ENCODE results near the gene ZNF341. TPM values are rescaled to one million over a fixed set of nuclear protein-coding genes. Genes with fewer than 3 reads are reported as not detected.

The ZNF341 gene
- total and polyA plus RNA-seq, 2 of the 8 experiments (the other 6 are each of a cell fraction or from before 2014, with no cell fraction given): 5.8 to 6.4 TPM

DNA sequence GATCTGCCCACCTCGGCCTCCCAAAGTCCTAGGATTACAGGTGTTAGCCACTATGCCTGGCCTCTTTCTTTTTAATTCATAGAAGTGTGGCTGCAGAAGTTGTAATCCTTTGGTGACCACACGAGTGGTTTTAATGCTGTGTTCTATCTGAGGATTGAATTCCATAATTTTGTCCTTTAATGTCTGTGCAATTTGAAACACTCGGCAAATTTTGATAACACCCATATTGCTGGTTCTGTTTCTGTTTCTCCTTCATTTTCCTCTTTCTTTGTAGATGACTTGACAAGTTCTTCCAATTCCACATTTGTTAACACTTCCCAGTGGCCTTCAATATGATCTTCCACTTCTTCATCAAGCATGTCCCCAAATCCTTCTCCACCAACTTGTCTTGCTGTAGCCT is 76.6 kb downstream of the ZNF341 start:
- WGBS, 2 experiments (ENCODE audit: extremely low coverage in 1 of 2, insufficient coverage in 1 of 2, insufficient read length in 1 of 2, insufficient replicate concordance in 2 of 2, low coverage in 1 of 2, low lambda C conversion rate in 2 of 2, missing lambda C conversion rate in 1 of 2): 95% methylated on average over 3 of the region's 3 CpGs; no CpG with 5 or more reads in 1 of the 2 experiments
- Histone ChIP-seq H2BK15ac (ENCODE audit: low read length) (no peak overlapping the region), H3K4me2 (ENCODE audit: insufficient read depth in 1 of 2, low read depth in 2 of 2, low read length in 2 of 2) (no peak overlapping the region), H3K56ac (replicated peaks; ENCODE audit: insufficient read length, low read depth, low read length) (no peak overlapping the region), H3K9ac (replicated peaks in 1 of 4; ENCODE audit: extremely low read depth in 1 of 4, low read depth in 3 of 4, low read length in 3 of 4) (no peak overlapping the region), H2BK12ac (ENCODE audit: low read depth, low read length) (no peak overlapping the region), H3K23me2 (ENCODE audit: low read depth, low read length) (peaks cover 9% of the 10 kb centered on the region), H4K91ac (replicated peaks; ENCODE audit: insufficient read length, low read length) (no peak overlapping the region), H3K27ac (ENCODE audit: low read depth, low read length) (no peak overlapping the region), H2BK120ac (replicated peaks; ENCODE audit: low read depth, low read length) (no peak overlapping the region), H3K9me3 (ENCODE audit: insufficient read depth in 2 of 2, low read depth in 1 of 2, low read length in 1 of 2) (no peaks in the 10 kb centered on the region), H2BK20ac (ENCODE audit: low read length) (no peak overlapping the region), H2BK5ac (ENCODE audit: low read depth, low read length) (no peak overlapping the region), H3K36me3 (ENCODE audit: control insufficient read depth in 2 of 4, insufficient read depth in 4 of 4, low read length in 3 of 4) (no peaks in the 10 kb centered on the region), H4K8ac (ENCODE audit: extremely low read depth, insufficient read depth, low read length) (no peak overlapping the region), H3K4me3 (ENCODE audit: extremely low read depth in 1 of 4, insufficient read depth in 2 of 4, low read depth in 3 of 4, low read length in 4 of 4) (no peak overlapping the region), H2AFZ (ENCODE audit: low read length) (no peak overlapping the region), H4K20me1 (replicated peaks in 1 of 2; ENCODE audit: control insufficient read depth in 1 of 2, insufficient read depth in 2 of 2, low read length in 2 of 2) (peaks cover 5 to 7% of the 10 kb centered on the region in 2 experiments), H3K4me1 (replicated peaks in 1 of 4; ENCODE audit: control insufficient read depth in 3 of 4, insufficient read depth in 4 of 4, low read length in 3 of 4) (peaks cover 3 to 7% (median 6%) of the 10 kb centered on the region in 4 experiments; a peak in 6 of 7 replicates), H3K14ac (ENCODE audit: insufficient read length) (no peak overlapping the region), H4K5ac (ENCODE audit: insufficient read length, low read depth, low read length) (no peak overlapping the region), H2AK5ac (ENCODE audit: low read depth, low read length) (no peak overlapping the region), H3K79me2 (ENCODE audit: control insufficient read depth in 1 of 2, insufficient read depth in 2 of 2, low read length in 2 of 2) (peaks cover 11 to 21% of the 10 kb centered on the region in 2 experiments; a peak in 3 of 4 replicates), H3K27me3 (replicated peaks in 1 of 4; ENCODE audit: control insufficient read depth in 3 of 4, extremely low read depth in 1 of 4, insufficient read depth in 3 of 4, low read length in 3 of 4) (peaks cover 0 to 3% (median 0%) of the 10 kb centered on the region in 4 experiments; a peak in 1 of 7 replicates), H3K18ac (ENCODE audit: extremely low read depth, low read length) (no peak overlapping the region), H3K23ac (ENCODE audit: insufficient read length) (no peak overlapping the region), H3K4ac (replicated peaks; ENCODE audit: insufficient read length, low read depth, low read length) (no peak overlapping the region), H3K79me1 (ENCODE audit: low read depth, low read length) (peaks cover 3% of the 10 kb centered on the region)
- ChIA-PET POLR2A (ENCODE audit: partially characterized antibody) (interaction anchor here (0.8 kb wide), 1 partner anchor 54 kb away, joined by 3 read pairs; no protein-coding TSS in a partner anchor), CTCF (ENCODE audit: partially characterized antibody) (interaction anchor here (0.7 kb wide), 1 partner anchor 504 kb away, joined by 3 read pairs; no protein-coding TSS in a partner anchor)
- DNase-seq (ENCODE audit: low read depth in 1 of 2, low spot score in 2 of 2): no peak
- no peak for FAIRE-seq
- no peak for TF ChIP-seq BCL11A (IDR thresholded peaks at IDR 0.05; ENCODE audit: low read depth in 2 of 2, low read length in 2 of 2)
- TF ChIP-seq SIRT6 (IDR thresholded peaks at IDR 0.05; ENCODE audit: low read length): no peak
- TF ChIP-seq MAX (IDR thresholded peaks at IDR 0.05): no peak
- no peak for TF ChIP-seq HDAC6 (IDR thresholded peaks at IDR 0.05; ENCODE audit: low read depth, low read length)
- TF ChIP-seq SP2 (IDR thresholded peaks at IDR 0.05; ENCODE audit: low read length): no peak
- no peak for TF ChIP-seq SIX5 (IDR thresholded peaks at IDR 0.05; ENCODE audit: low read depth, low read length)
- TF ChIP-seq CBX5 (IDR thresholded peaks at IDR 0.05; ENCODE audit: low read depth, low read length): no peak
- no peak for TF ChIP-seq POLR2A (IDR thresholded peaks at IDR 0.05; ENCODE audit: control extremely low read depth in 1 of 2, low read depth in 2 of 2, low read length in 2 of 2)
- no peak for TF ChIP-seq TCF12 (IDR thresholded peaks at IDR 0.05; ENCODE audit: low read depth, low read length)
- TF ChIP-seq BACH1 (IDR thresholded peaks at IDR 0.05; ENCODE audit: low read length): no peak
- no peak for TF ChIP-seq NRF1 (IDR thresholded peaks at IDR 0.05; ENCODE audit: low read depth, low read length)
- TF ChIP-seq, protein P1, sequence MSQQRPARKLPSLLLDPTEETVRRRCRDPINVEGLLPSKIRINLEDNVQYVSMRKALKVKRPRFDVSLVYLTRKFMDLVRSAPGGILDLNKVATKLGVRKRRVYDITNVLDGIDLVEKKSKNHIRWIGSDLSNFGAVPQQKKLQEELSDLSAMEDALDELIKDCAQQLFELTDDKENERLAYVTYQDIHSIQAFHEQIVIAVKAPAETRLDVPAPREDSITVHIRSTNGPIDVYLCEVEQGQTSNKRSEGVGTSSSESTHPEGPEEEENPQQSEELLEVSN (IDR thresholded peaks at IDR 0.05): no peak
- TF ChIP-seq SUZ12 (IDR thresholded peaks at IDR 0.05; ENCODE audit: low read length): no peak
- TF ChIP-seq EP300 (IDR thresholded peaks at IDR 0.05; ENCODE audit: borderline replicate concordance in 1 of 2, low read depth in 2 of 2, low read length in 2 of 2): no peak

Measured in H1 (cell line).